Hepatocyte (in vitro differentiated cells): ENCODE data around the gene DET1. TPM values are rescaled to one million over a fixed set of nuclear protein-coding genes. Genes with fewer than 3 reads are reported as not detected.

Source experiments
- DNase-seq: peaks from one replicate; pipeline ENCODE4 v3.0.0-alpha.2; 2016; ENCODE audit warnings: low spot score
- H2AFZ ChIP-seq: fragments of 200-600 bp; sonication (generic); 2 replicates; pipeline ENCODE4 v1.6.0; 2016; ENCODE audit warnings: antibody characterized with exemption, mild to moderate bottlenecking
- H3K27ac ChIP-seq: fragments of 200-600 bp; sonication (generic); 2 replicates; pipeline ENCODE4 v1.5.1; 2016; ENCODE audit warnings: mild to moderate bottlenecking
- H3K27me3 ChIP-seq: fragments of 200-600 bp; sonication (generic); 2 replicates; pipeline ENCODE4 v1.6.1; 2016
- H3K36me3 ChIP-seq: fragments of 200-600 bp; sonication (generic); replicated peaks from 2 replicates; pipeline ENCODE4 v1.5.1; 2016; ENCODE audit warnings: low read depth; ENCODE audit not compliant: insufficient read depth
- H3K4me1 ChIP-seq: fragments of 200-600 bp; sonication (generic); 2 replicates; pipeline ENCODE4 v1.5.1; 2016; ENCODE audit warnings: mild to moderate bottlenecking, moderate library complexity; ENCODE audit not compliant: insufficient read depth
- H3K4me2 ChIP-seq: fragments of 200-600 bp; sonication (generic); 2 replicates; pipeline ENCODE4 v1.6.0; 2016
- H3K4me3 ChIP-seq: fragments of 200-600 bp; sonication (generic); 2 replicates; pipeline ENCODE4 v1.5.1; 2016; ENCODE audit warnings: mild to moderate bottlenecking
- H3K79me2 ChIP-seq: fragments of 200-600 bp; sonication (generic); 2 replicates; pipeline ENCODE4 v1.6.0; 2017; ENCODE audit warnings: mild to moderate bottlenecking
- H3K9me2 ChIP-seq: fragments of 200-600 bp; sonication (generic); replicated peaks from 2 replicates; pipeline ENCODE4 v1.6.0; 2017; ENCODE audit warnings: mild to moderate bottlenecking; ENCODE audit not compliant: insufficient read depth
- H3K9me3 ChIP-seq: fragments of 200-600 bp; sonication (generic); 2 replicates; pipeline ENCODE4 v1.5.1; 2016; ENCODE audit warnings: low read depth, mild to moderate bottlenecking
- H4K20me1 ChIP-seq: fragments of 200-600 bp; sonication (generic); 2 replicates; pipeline ENCODE4 v1.6.0; 2016; ENCODE audit warnings: mild to moderate bottlenecking; ENCODE audit not compliant: insufficient read depth, poor library complexity, severe bottlenecking
- EZH2 ChIP-seq: fragments of 200-600 bp; sonication (generic); IDR thresholded peaks from 2 replicates; pipeline ENCODE4 v1.6.1; 2016; ENCODE audit warnings: antibody characterized with exemption, mild to moderate bottlenecking, borderline replicate concordance
- EZH2phosphoT487 ChIP-seq: fragments of 200-600 bp; sonication (generic); IDR thresholded peaks from one replicate; pipeline ENCODE4 v1.6.1; 2018; ENCODE audit warnings: antibody characterized with exemption, mild to moderate bottlenecking, low read depth, moderate library complexity; ENCODE audit not compliant: unreplicated experiment, severe bottlenecking
- WGBS: methylation state at CpG from one replicate; pipeline ENCODE4 v1.1.6; 2016; ENCODE audit warnings: low lambda C conversion rate; ENCODE audit errors: missing lambda C conversion rate; 5-methylcytosine and 5-hydroxymethylcytosine counted together
- polyA plus RNA-seq: library from polyadenylated mRNA; unstranded; fragments of >200 nt; fragmentation: Nextera tagmentation; extraction: Ambion mirVana; gene quantifications from 2 replicates; pipeline ENCODE4 v1.2.1, GENCODE V29; 2016
- total RNA-seq: library from RNA; depleted of rRNA; stranded (reverse); fragments of >200 nt; gene quantifications from 2 replicates; pipeline ENCODE4 v1.2.3, GENCODE V29; 2014
- TF ChIP-seq, protein P1 (sequence below): fragments of 200-600 bp; sonication (generic); IDR thresholded peaks from 2 replicates; pipeline ENCODE4 v1.5.1; 2016; ENCODE audit warnings: antibody characterized with exemption, mild to moderate bottlenecking; ENCODE audit not compliant: poor library complexity

The DET1 gene
- 7.2 and 11.5 TPM in 2 replicates for total RNA-seq
- 4.0 and 6.5 TPM in 2 replicates for polyA plus RNA-seq

DNA sequence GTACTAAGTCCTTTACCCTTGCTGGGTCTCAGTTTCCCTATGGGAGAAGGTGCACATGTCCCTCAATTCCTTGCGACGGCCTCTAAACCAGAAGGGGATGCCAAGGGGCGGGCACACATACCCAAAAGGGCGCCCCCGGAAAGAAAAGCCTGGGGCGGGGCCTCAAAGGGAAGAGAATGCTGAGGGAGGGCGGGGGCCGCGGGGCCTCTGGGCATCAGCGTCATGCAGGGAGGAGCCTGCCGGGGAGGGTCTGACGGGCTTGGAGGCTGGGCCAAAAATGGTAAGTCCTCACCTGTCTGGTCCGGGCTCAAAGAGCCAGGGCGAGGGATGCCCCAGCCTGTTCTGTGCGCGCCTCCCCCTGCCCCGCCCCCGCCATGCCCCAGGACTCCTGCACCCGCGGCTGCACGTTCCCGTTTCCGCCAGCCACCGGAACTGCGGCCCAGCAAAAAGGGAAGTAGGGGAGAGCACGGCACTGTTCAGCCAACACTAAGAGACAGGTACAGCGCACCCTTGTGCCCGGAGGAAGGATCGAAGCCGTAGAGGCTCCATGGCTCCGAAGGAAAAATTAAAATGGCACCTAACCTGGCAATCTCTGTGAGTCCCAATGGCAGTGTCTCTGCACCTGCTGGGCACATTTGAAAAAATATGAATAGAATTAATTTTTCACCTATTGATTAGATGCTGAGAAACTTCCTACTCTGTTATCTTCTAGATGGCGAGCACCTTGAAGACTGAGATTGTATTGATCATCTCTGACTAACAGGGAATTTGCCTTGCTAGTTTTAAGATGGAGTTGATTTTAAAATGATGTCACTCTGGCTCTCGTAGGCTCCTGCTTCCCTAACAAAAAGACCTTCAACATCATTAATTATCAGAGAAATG lies at the start of gene DET1:
DET1 (minus strand) TSS at position 434 of the 882 bp plus-strand sequence. CDS start 14,976 bp downstream, outside the sequence.
- 4% methylated on average over 24 of the region's 33 CpGs for WGBS

DNA sequence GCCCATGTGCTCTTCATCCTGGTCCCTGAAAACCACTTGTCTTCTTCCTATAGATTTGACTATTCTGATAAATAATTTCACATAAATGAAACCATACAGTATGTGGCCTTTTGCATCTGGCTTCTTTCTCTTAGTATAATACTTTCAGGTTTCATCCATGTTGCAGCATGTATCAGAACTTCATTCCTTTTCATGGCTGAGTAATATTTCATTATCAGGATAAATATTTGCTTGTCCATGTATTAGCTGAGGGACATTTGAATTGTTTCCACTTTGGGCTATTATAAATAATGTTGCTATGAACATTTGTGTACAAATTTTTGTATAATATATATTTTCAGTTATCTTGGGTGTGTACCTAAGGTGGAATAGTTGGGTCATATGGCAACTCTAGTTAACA lies 44.9 kb upstream of the DET1 start:
- Histone ChIP-seq H3K9me2 (no peaks in the 10 kb centered on the region), H2AFZ (no peak overlapping the region), H3K27me3 (no peaks in the 10 kb centered on the region), H3K4me3 (no peak overlapping the region), H3K9me3 (no peaks in the 10 kb centered on the region), H3K79me2 (no peaks in the 10 kb centered on the region), H3K27ac (no peak overlapping the region), H3K36me3 (no peaks in the 10 kb centered on the region), H4K20me1 (no peaks in the 10 kb centered on the region), H3K4me2 (no peak overlapping the region), H3K4me1 (no peaks in the 10 kb centered on the region)
- no peak for TF ChIP-seq EZH2phosphoT487
- no peak for TF ChIP-seq EZH2
- TF ChIP-seq, protein P1, sequence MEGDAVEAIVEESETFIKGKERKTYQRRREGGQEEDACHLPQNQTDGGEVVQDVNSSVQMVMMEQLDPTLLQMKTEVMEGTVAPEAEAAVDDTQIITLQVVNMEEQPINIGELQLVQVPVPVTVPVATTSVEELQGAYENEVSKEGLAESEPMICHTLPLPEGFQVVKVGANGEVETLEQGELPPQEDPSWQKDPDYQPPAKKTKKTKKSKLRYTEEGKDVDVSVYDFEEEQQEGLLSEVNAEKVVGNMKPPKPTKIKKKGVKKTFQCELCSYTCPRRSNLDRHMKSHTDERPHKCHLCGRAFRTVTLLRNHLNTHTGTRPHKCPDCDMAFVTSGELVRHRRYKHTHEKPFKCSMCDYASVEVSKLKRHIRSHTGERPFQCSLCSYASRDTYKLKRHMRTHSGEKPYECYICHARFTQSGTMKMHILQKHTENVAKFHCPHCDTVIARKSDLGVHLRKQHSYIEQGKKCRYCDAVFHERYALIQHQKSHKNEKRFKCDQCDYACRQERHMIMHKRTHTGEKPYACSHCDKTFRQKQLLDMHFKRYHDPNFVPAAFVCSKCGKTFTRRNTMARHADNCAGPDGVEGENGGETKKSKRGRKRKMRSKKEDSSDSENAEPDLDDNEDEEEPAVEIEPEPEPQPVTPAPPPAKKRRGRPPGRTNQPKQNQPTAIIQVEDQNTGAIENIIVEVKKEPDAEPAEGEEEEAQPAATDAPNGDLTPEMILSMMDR: no peak
- DNase-seq: no peak

More for the DNA sequence above, at the start of gene DET1:
- Histone ChIP-seq H3K27me3 (no peaks in the 10 kb centered on the region), H4K20me1 (no peaks in the 10 kb centered on the region), H3K79me2 (peaks cover 11% of the 10 kb centered on the region), H3K9me3 (no peaks in the 10 kb centered on the region), H3K4me3 (peak within 1 kb of the TSS; percentile 88), H2AFZ (peak within 1 kb of the TSS; percentile 98), H3K4me1 (peaks cover 27% of the 10 kb centered on the region), H3K36me3 (no peaks in the 10 kb centered on the region), H3K4me2 (peak within 1 kb of the TSS; percentile 88), H3K9me2 (no peaks in the 10 kb centered on the region), H3K27ac (peak within 1 kb of the TSS; percentile 97)
- no peak for TF ChIP-seq EZH2phosphoT487
- TF ChIP-seq, protein P1: peak; percentile 87
- no peak for TF ChIP-seq EZH2
- DNase-seq: peak; percentile 96

- TF ChIP-seq EZH2 (no peak), EZH2phosphoT487 (no peak)
- TF ChIP-seq, protein P1: no peak
- 88% methylated on average over 6 of the region's 6 CpGs for WGBS
- Histone ChIP-seq H3K9me2 (no peaks in the 10 kb centered on the region), H3K27ac (no peak overlapping the region), H3K27me3 (no peaks in the 10 kb centered on the region), H3K79me2 (no peaks in the 10 kb centered on the region), H2AFZ (no peak overlapping the region), H3K4me1 (no peaks in the 10 kb centered on the region), H3K4me3 (no peak overlapping the region), H3K9me3 (no peaks in the 10 kb centered on the region), H3K4me2 (no peak overlapping the region), H3K36me3 (no peaks in the 10 kb centered on the region), H4K20me1 (no peaks in the 10 kb centered on the region)
- no peak for DNase-seq
These were observed 44.3 kb upstream of the DET1 start for GRCh38 chr15:88590759-88591158.
